Fibroblast of skin of left biceps (primary cell): ENCODE measurements around the gene OARD1.

Source experiments
- DNase-seq, 2 experiments: peaks; one replicate each; pipeline ENCODE4 v3.0.0-alpha.2; 2013; ENCODE audit warnings: low read depth in 2 of 2

The OARD1 gene

GRCh38 chr6:41047745-41048732, 24.1 kb downstream of the OARD1 start:
- DNase-seq = no peak

GRCh38 chr6:41047306-41047705, 24.9 kb downstream of the OARD1 start:
- DNase-seq = no peak

GRCh38 chr6:41046084-41046483, 26.1 kb downstream of the OARD1 start:
- no peak for DNase-seq

- DNase-seq = no peak
These were observed 26.5 kb downstream of the OARD1 start for GRCh38 chr6:41045664-41046063.

- no peak for DNase-seq
These were observed 29.0 kb downstream of the OARD1 start for GRCh38 chr6:41043151-41043550.

- DNase-seq = no peak
These were observed 29.7 kb downstream of the OARD1 start, which contains the start of gene TSPO2 for GRCh38 chr6:41042226-41043055. Gene TSPO2 (plus strand): TSS chr6:41042467. CDS start chr6:41042986, 519 bp downstream.

- DNase-seq = no peak
These were observed 31.1 kb downstream of the OARD1 start for GRCh38 chr6:41040940-41041536.

- DNase-seq = no peak
These were observed 31.8 kb downstream of the OARD1 start for GRCh38 chr6:41040101-41040939.

- DNase-seq = no peak
These were observed 32.8 kb downstream of the OARD1 start, which contains the start of gene UNC5CL for GRCh38 chr6:41039060-41039998. Gene UNC5CL (minus strand): TSS chr6:41039221. CDS start chr6:41035074, 4,147 bp downstream.

GRCh38 chr6:41038205-41038604, 34.0 kb downstream of the OARD1 start:
- no peak for DNase-seq

- no peak for DNase-seq
These were observed 34.9 kb downstream of the OARD1 start for GRCh38 chr6:41037107-41037900.

GRCh38 chr6:41036601-41037000, 35.6 kb downstream of the OARD1 start:
- DNase-seq = no peak

GRCh38 chr6:41036186-41036585, 36.0 kb downstream of the OARD1 start:
- DNase-seq = no peak

- DNase-seq = no peak
These were observed 38.4 kb downstream of the OARD1 start for GRCh38 chr6:41033776-41034175.

- DNase-seq = no peak
These were observed 39.3 kb downstream of the OARD1 start for GRCh38 chr6:41032830-41033229.

- no peak for DNase-seq
These were observed 43.4 kb downstream of the OARD1 start for GRCh38 chr6:41028561-41029412.

- peak; percentile 18 to 24 for DNase-seq
These were observed 44.2 kb downstream of the OARD1 start for GRCh38 chr6:41027799-41028560.
